Astrocyte (in vitro differentiated cells and primary cell): ENCODE data around the gene PLA2R1. TPM values are rescaled to one million over a fixed set of nuclear protein-coding genes. Genes with fewer than 3 reads are reported as not detected.

Source experiments
- DNase-seq: peaks from one replicate; pipeline ENCODE4 v3.0.0-alpha.2; 2010; ENCODE audit warnings: low read depth
- FAIRE-seq: peaks from 2 replicates; lab custom pipeline; 2011; peaks lifted over from hg19 to GRCh38; lab: Jason Lieb, UNC
- H2AFZ ChIP-seq: 2 replicates; pipeline ENCODE4 v1.6.0; 2012; ENCODE audit warnings: low read depth, low read length, inconsistent platforms
- H3K27ac ChIP-seq: 2 replicates; pipeline ENCODE4 v1.5.1; 2011; ENCODE audit warnings: low read depth, low read length, inconsistent platforms
- H3K27me3 ChIP-seq: 2 replicates; pipeline ENCODE4 v1.6.0; 2011; ENCODE audit warnings: low read length, inconsistent platforms; ENCODE audit not compliant: insufficient read depth
- H3K36me3 ChIP-seq: 2 replicates; pipeline ENCODE4 v1.5.1; 2011; ENCODE audit warnings: low read length, inconsistent platforms; ENCODE audit not compliant: insufficient read depth
- H3K4me1 ChIP-seq: 2 replicates; pipeline ENCODE4 v1.5.1; 2011; ENCODE audit warnings: low read length, inconsistent platforms; ENCODE audit not compliant: insufficient read depth
- H3K4me2 ChIP-seq: 2 replicates; pipeline ENCODE4 v1.6.0; 2012; ENCODE audit warnings: low read length, inconsistent platforms
- H3K4me3 ChIP-seq: 2 replicates; pipeline ENCODE4 v1.5.1; 2011; ENCODE audit warnings: low read depth, mild to moderate bottlenecking, low read length, inconsistent platforms; ENCODE audit not compliant: insufficient read depth
- H3K79me2 ChIP-seq: 2 replicates; pipeline ENCODE4 v1.6.0; 2012; ENCODE audit warnings: mild to moderate bottlenecking, low read length, inconsistent platforms; ENCODE audit not compliant: insufficient read depth
- H3K9ac ChIP-seq: 2 replicates; pipeline ENCODE4 v1.6.0; 2012; ENCODE audit warnings: mild to moderate bottlenecking, low read length, inconsistent platforms
- H3K9me3 ChIP-seq: 2 replicates; pipeline ENCODE4 v1.5.1; 2012; ENCODE audit warnings: low read depth, mild to moderate bottlenecking, low read length, inconsistent platforms; ENCODE audit not compliant: insufficient read depth
- H4K20me1 ChIP-seq: 2 replicates; pipeline ENCODE4 v1.6.0; 2012; ENCODE audit warnings: low read length, inconsistent platforms; ENCODE audit not compliant: insufficient read depth
- H3K27ac Mint-ChIP-seq: one replicate; pipeline ENCODE4 v1.8.0; 2021; ENCODE audit warnings: mild to moderate bottlenecking, mixed read lengths; ENCODE audit not compliant: unreplicated experiment
- H3K27me3 Mint-ChIP-seq: one replicate; pipeline ENCODE4 v1.8.0; 2021; ENCODE audit warnings: low read depth, mixed read lengths; ENCODE audit not compliant: unreplicated experiment
- H3K36me3 Mint-ChIP-seq: one replicate; pipeline ENCODE4 v1.8.0; 2021; ENCODE audit warnings: low read depth, mixed read lengths; ENCODE audit not compliant: unreplicated experiment
- H3K4me1 Mint-ChIP-seq: one replicate; pipeline ENCODE4 v1.8.0; 2021; ENCODE audit warnings: low read depth, mixed read lengths; ENCODE audit not compliant: unreplicated experiment
- H3K4me3 Mint-ChIP-seq: one replicate; pipeline ENCODE4 v1.8.0; 2021; ENCODE audit warnings: mild to moderate bottlenecking, moderate library complexity, mixed read lengths; ENCODE audit not compliant: unreplicated experiment
- H3K9me3 Mint-ChIP-seq: one replicate; pipeline ENCODE4 v1.8.0; 2021; ENCODE audit warnings: mild to moderate bottlenecking, mixed read lengths; ENCODE audit not compliant: unreplicated experiment
- CTCF ChIP-seq: IDR thresholded peaks from 2 replicates; pipeline ENCODE4 v1.5.1; 2011; ENCODE audit warnings: low read depth, mild to moderate bottlenecking, inconsistent platforms, low read length, moderate library complexity; ENCODE audit not compliant: insufficient read depth
- EZH2 ChIP-seq: IDR thresholded peaks from 2 replicates; pipeline ENCODE4 v1.6.1; 2012; ENCODE audit warnings: mild to moderate bottlenecking, low read length, inconsistent platforms; ENCODE audit not compliant: insufficient read depth
- total RNA-seq: library from RNA; stranded (reverse); gene quantifications from 2 replicates; pipeline ENCODE4 v1.2.1, GENCODE V29; 2021

Gene PLA2R1
- total RNA-seq, 1 donor from 2014 or later, result 7.1 TPM

- Histone ChIP-seq H3K4me2 (peak overlapping the region; percentile 52), H3K36me3 (no peaks in the 10 kb centered on the region), H3K9ac (no peak overlapping the region), H3K4me1 (peaks cover 12% of the 10 kb centered on the region), H3K4me3 (no peak overlapping the region), H2AFZ (no peak overlapping the region), H3K27me3 (no peaks in the 10 kb centered on the region), H3K9me3 (peaks cover 3% of the 10 kb centered on the region), H4K20me1 (no peaks in the 10 kb centered on the region), H3K27ac (peak overlapping the region; percentile 38), H3K79me2 (no peaks in the 10 kb centered on the region)
- FAIRE-seq (no peak), DNase-seq (peak; percentile 93)
- peaks cover 10% of the 10 kb centered on the region for H3K9me3 Mint-ChIP-seq
- no peak overlapping the region for H3K4me3 Mint-ChIP-seq
- H3K36me3 Mint-ChIP-seq, result peaks cover 2% of the 10 kb centered on the region
- H3K4me1 Mint-ChIP-seq, result no peaks in the 10 kb centered on the region
- H3K27me3 Mint-ChIP-seq, result peaks cover 5% of the 10 kb centered on the region
- H3K27ac Mint-ChIP-seq, result no peak overlapping the region
- TF ChIP-seq EZH2, result no peak
- no peak for TF ChIP-seq CTCF
Measured at GRCh38 chr2:160075171-160075570, 12.8 kb upstream of the PLA2R1 start.

- Mint-ChIP-seq H3K9me3 (peaks cover 10% of the 10 kb centered on the region), H3K4me3 (no peak overlapping the region), H3K4me1 (no peaks in the 10 kb centered on the region), H3K27me3 (peaks cover 5% of the 10 kb centered on the region), H3K27ac (no peak overlapping the region), H3K36me3 (peaks cover 2% of the 10 kb centered on the region)
- H3K9ac ChIP-seq, result no peak overlapping the region
- no peaks in the 10 kb centered on the region for H4K20me1 ChIP-seq
- no peaks in the 10 kb centered on the region for H3K27me3 ChIP-seq
- no peak overlapping the region for H3K27ac ChIP-seq
- peaks cover 12% of the 10 kb centered on the region for H3K4me1 ChIP-seq
- no peak for DNase-seq
- no peak overlapping the region for H3K4me2 ChIP-seq
- H3K79me2 ChIP-seq, result no peaks in the 10 kb centered on the region
- TF ChIP-seq EZH2, result no peak
- TF ChIP-seq CTCF, result no peak
- no peak overlapping the region for H2AFZ ChIP-seq
- no peaks in the 10 kb centered on the region for H3K36me3 ChIP-seq
- peaks cover 6% of the 10 kb centered on the region for H3K9me3 ChIP-seq
- H3K4me3 ChIP-seq, result no peak overlapping the region
- FAIRE-seq, result no peak
Measured at GRCh38 chr2:160073284-160073888, 11.0 kb upstream of the PLA2R1 start.

GRCh38 chr2:160068906-160069305 lies 6.5 kb upstream of the PLA2R1 start:
- Histone ChIP-seq H3K4me1 (no peaks in the 10 kb centered on the region), H3K79me2 (no peaks in the 10 kb centered on the region), H3K27ac (no peak overlapping the region), H3K4me3 (no peak overlapping the region), H3K9ac (no peak overlapping the region), H3K4me2 (no peak overlapping the region), H4K20me1 (no peaks in the 10 kb centered on the region), H2AFZ (no peak overlapping the region), H3K9me3 (peaks cover 3% of the 10 kb centered on the region), H3K36me3 (no peaks in the 10 kb centered on the region), H3K27me3 (no peaks in the 10 kb centered on the region)
- no peak for FAIRE-seq
- TF ChIP-seq EZH2 (no peak), CTCF (no peak)
- Mint-ChIP-seq H3K27me3 (peaks cover 5% of the 10 kb centered on the region), H3K9me3 (peaks cover 8% of the 10 kb centered on the region), H3K4me3 (no peak overlapping the region), H3K4me1 (no peaks in the 10 kb centered on the region), H3K27ac (no peak overlapping the region), H3K36me3 (peaks cover 6% of the 10 kb centered on the region)
- DNase-seq, result no peak
